GM19238 (cell line): ENCODE results near the gene RUFY3.
"Not testable (repeated sequence)": the region's sequence is repeated elsewhere in the genome, so short reads cannot be mapped to it uniquely, and the experiment has no call there.

Source experiments
- DNase-seq: peaks from one replicate; pipeline ENCODE4 v3.0.0; 2011; ENCODE audit warnings: low spot score; ENCODE audit not compliant: insufficient read length

Gene RUFY3

GRCh38 chr4:70705183-70706043 is 16.4 kb upstream of the RUFY3 start:
- peak; percentile 74 for DNase-seq

- no peak for DNase-seq
These were observed 15.7 kb upstream of the RUFY3 start for GRCh38 chr4:70706044-70706461.

GRCh38 chr4:70706516-70706915 is 15.2 kb upstream of the RUFY3 start:
- DNase-seq: no peak

DNA sequence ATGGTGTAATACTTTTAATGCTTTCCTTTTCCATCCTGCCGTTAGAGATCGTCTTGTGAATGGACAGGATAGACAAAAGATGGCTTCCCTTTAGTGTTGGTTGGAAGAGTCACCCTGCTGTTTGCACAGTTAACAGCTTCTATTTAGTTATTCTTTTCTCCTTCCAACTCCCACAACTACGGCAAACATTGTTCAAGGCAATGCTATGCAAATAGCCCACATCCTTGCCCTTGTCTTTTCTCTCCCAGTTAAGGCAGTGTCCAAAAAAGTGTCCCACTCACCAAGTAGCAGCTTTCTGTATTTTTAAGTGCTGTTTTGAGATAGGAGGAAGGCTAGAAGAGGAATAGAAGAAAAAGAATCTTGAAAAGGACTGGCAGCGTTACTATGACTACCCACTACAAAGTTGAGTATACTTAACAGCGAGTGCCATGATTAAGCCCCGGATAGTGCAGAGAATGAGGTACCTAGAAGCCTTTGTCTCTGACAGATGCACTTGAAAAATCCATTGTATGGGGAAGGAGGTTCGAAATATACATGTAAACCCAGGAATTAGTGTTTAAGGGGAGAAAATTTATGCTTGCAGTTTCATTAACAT is 12.1 kb upstream of the RUFY3 start:
- DNase-seq: no peak

DNA sequence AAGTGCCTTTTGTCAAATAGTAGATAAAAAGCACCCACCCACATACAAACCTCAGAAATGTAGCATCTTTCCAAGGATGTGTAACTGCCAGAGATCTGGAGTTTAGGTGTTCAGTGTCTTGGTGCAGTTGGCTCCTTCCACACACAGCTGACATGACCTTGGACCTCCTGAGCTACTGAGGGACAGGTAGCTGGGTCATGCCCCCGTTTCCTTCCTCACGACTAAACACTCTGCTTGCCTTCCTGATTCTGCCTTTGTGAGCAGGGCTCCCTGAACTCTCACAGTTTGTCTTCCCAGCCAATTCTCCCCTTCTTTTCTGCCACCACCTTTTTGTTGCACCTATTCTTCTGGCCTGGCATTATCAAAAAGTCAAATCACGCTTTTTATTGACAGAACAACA is 10.2 kb upstream of the RUFY3 start:
- no peak for DNase-seq

DNA sequence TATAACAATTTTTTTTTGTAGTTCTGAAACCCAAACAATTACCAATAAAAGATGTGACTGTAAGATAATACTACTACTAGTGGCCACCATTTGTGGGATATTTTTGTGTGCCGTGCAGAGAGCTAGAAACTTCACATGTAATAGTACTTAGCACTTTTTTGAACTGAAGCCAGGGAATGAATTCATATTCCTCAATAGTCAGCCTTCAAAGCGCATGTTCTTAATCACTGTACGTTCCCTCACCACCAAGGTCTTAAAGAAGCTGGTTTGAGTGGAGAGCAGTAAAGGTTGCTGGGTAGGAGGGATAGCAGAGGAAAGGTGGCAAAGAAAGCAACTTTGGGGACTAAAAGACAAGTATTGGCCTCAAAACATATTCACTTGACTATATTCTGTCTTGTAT is 9.6 kb upstream of the RUFY3 start:
- no peak for DNase-seq

DNA sequence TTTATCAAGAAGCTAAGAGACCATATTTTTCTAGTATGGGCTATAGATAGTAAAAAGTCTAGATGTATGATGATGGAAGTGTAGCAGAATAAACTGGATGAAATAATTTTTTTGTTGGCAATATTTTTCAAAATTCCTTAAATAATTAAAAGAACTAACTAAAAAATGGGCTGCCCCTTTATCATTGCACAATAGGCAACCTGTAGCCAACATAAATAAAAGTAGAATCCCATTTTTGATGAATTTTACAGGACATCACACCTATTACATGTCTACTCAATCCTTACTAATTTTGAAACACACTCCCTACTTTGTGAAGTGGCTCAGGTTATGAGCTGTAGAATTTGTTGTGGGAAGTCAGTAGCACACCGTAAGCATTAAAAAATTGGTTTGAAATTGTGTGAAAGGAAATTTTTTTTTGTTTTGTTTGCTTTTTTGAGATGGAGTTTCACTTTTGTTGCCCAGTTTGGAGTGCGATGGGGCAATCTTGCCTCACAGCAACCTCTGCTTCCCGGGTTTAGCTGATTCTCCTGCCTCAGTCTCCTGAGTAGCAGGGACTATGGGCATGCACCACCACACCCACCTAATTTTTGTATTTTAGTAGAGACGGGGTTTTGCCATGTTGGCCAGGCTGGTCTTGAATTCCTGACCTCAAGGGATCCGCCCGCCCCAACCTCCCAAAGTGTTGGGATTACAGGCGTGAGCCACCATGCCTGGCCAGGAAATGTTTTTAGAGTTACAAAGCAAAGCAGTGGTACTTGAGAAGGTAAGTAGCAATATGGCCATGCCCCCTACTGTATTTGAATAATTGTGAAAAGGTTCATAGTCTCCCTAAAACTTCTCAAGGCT is 8.9 kb upstream of the RUFY3 start:
- no peak for DNase-seq

GRCh38 chr4:70713453-70714078 is 8.2 kb upstream of the RUFY3 start:
- no peak for DNase-seq

DNA sequence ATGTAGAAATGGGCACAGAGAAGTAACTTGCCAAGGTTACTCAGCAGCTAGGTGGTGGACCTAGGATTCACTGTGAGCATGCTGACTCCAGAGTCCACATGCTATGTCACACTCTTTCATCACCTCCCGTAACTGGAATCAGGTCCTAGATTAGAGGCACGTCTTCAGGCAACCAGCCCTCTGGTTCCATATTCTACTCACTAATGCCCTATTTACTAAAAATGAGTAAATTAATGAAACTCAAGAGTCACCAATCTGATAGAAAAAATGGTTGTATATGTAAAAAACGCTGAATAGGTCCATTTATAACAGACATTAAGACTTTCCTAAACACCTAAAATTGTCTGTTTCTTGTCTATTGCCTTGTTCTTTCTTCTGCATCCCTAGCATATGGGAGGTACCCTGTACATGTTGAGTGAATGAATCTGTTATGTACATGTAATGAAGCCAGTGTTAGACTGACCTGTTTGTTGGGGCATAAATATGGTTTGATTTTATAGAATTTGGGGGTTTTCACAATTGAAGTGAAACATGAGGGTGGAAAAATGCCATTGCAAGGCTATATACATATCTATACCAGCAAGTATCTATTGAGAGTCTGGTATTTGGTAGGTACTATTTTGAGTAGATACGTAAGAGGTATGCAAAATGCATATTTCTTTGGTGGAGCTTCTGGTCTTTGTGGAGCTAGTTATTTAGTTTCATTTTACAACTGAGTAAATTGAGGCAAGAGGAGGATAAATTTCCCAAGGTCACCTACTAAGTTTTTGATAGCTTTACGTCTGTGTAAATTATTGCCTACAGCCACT is 7.5 kb upstream of the RUFY3 start:
- DNase-seq: no peak

DNA sequence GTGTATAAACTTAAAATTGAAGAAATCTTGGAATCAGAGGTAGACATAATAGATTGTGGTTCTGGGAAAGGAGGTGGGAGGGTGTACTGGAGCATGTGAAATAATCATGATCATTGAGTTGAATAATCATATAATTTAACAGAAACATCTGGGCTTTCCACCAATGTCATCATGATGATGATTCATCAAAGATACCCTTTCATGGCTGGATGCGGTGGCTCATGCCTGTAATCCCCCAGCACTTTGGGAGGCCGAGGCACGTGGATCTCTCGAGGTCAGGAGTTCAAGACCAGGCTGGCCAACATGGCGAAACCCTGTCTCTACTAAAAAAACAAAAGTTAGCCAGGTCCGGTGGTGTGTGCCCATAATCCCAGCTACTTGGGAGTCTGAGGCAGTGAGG is 6.7 kb upstream of the RUFY3 start:
- DNase-seq: no peak

GRCh38 chr4:70718811-70719604 is 2.8 kb upstream of the RUFY3 start:
- DNase-seq: no peak

DNA sequence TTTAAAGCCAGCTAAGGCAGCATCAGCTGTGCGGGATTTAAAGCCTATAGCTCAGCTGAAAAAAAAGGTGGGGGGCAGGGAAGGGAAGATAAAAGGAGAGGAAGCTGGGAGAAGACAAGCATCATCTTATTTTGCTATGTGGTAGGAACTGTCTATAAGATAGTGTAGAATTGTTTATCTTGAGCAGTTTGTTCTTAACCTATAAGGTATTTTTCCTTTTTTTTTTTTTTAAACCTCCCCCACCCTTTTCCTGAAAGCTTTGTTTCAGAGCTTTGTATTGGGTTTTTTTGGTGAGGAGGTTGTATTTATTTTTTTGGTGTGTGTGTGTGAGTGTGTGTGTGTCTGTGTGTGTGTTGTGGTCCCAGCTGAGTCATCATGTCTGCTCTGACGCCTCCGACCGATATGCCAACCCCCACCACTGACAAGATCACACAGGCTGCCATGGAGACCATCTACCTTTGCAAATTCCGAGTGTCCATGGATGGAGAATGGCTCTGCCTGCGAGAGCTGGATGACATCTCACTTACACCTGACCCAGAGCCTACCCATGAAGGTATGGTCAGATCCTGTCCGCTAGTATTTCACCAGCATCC is 531 bp downstream of the RUFY3 start:
- no peak for DNase-seq

DNA sequence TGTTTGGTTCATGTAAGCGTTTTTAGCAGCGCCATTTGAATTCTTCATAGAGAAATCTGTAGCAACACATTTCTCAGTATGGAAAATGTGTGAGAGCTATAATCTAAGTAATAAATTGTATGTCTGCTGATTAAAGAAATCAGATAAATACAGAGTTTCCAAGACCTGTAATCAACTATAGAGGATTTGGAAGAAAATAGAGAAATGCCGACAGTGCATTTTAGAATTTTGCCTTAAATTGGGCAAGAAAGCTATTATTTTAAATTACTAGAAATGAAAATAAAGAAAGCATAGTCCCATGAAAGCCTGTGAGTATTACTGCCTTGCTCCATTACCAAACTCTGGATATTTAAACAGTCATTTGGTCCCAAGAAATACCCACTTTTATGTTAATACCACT is 2.7 kb downstream of the RUFY3 start:
- DNase-seq: no peak

DNA sequence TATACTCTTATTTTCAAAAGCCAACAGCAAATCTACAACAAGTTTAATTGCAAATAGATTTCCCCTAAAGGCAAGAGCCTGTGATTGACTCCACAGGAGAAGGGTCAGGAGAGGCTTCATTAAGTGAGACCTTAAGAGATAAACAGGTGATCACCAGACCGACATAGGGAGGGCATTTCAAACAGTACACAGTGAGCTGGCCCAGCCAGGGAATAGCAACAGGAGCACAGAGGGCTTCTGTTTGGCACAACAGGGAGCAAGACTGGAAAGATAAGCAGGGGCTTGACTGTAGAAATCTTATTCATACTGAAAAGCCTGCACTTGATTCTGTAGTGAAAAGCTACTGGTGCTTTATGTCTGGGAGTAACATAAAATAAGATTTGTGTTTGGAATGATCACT is 3.9 kb downstream of the RUFY3 start:
- DNase-seq: no peak

DNA sequence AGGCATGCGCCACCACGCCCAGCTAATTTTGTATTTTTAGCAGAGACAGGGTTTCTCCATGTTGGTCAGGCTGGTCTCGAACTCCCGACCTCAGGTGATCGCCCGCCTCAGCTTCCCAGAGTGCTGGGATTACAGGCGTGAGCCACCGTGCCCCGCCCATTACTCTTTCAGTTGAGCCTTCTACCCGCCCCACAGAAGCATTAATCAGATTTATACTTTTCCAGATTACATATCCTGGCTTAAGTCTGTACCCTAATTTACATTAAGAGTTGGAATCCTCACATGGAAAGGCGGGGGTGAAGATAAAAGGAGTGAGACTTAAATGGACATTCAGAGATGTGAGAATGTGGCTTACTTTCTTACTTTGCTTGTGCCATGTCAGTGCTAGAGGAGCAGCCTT is 4.8 kb downstream of the RUFY3 start:
- not testable (repeated sequence) for DNase-seq

- no peak for DNase-seq
These were observed 6.3 kb downstream of the RUFY3 start for GRCh38 chr4:70728091-70728490.

DNA sequence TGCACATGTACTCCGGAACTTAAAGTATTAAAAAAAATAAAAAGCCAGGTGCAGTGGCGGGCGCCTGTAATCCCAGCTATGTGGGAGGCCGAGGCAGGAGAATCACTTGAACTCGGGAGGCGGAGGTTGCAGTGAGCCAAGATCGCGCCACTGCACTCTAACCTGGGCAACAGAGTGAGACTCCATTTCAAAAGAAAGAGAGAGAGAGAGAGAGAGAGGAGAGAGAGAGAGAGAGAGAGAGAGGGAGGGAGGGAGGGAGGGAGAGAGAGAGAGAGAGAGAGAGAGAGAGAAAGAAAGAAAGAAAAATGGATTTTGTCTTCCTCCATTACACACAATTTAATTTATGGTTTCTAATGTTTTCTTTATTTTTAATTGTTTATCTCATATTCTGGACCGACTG is 11.1 kb downstream of the RUFY3 start:
- not testable (repeated sequence) for DNase-seq

DNA sequence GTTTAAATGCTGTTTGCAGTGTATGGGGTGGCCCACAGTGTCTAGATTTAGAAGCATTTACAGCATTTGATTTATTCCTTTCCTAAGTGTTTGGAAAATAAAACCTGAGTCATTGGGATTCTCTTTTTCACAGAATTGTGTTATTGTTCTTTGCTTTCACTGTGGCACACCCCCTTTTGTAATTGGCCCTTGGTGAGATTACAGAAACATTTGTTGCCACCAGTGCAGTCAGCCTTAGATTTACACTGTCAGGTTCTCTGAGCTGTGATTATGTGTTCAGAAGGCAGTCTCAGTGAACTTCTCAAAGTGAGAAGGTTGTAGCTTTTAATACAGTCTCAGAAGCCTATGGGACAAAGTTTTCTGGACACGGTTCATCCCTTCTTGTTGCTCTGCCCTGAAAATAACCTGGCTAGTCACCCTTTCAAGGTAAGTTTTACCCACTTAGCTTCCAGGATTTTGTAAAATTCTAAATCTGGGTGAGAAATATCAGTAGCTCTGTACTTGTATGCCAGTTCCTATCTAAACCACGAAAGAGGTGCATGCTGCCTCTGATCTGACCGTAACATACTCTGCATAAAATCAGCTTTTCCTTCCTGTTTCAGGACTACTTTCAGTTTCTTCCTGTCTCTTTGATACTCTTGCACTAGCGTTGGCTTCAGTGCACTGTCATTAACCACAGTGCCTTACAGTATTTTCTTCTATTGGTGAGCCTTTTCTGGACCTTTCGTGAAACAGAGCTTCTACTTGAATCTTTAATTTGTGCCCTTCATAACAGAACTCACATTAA is 12.6 kb downstream of the RUFY3 start:
- peak; percentile 33 for DNase-seq

- no peak for DNase-seq
These were observed 13.2 kb downstream of the RUFY3 start for GRCh38 chr4:70734971-70735370.
